Liver (tissue), 9 donors: Measurements from ENCODE around the gene SAV1. TPM values are rescaled to one million over a fixed set of nuclear protein-coding genes. Genes with fewer than 3 reads are reported as not detected.

ENCODE experiments used
- DNase-seq: peaks from one replicate; pipeline ENCODE4 v3.0.0-alpha.2; 2017; ENCODE audit warnings: low spot score
- H3K27ac ChIP-seq, 2 donors: one replicate each; pipeline ENCODE4 v1.7.0; 2013; ENCODE audit warnings: inconsistent platforms in 2 of 2, low read length in 2 of 2, control low read depth in 1 of 2, low read depth in 1 of 2, mild to moderate bottlenecking in 1 of 2
- H3K27me3 ChIP-seq, 4 donors: one replicate each; pipeline versions ENCODE4 v1.6.1 to v1.7.0; 2013; ENCODE audit warnings: low read length in 3 of 4, inconsistent platforms in 1 of 4, mild to moderate bottlenecking in 1 of 4, moderate library complexity in 1 of 4; ENCODE audit not compliant: control insufficient read depth in 4 of 4, insufficient read depth in 4 of 4
- H3K36me3 ChIP-seq, 4 donors: one replicate each; pipeline versions ENCODE4 v1.6.1 to v1.7.0; 2013; ENCODE audit warnings: low read length in 3 of 4, mild to moderate bottlenecking in 3 of 4, low read depth in 1 of 4, moderate library complexity in 1 of 4; ENCODE audit not compliant: control insufficient read depth in 4 of 4, insufficient read depth in 3 of 4
- H3K4me1 ChIP-seq, 4 donors: one replicate each; pipeline versions ENCODE4 v1.6.1 to v1.7.0; 2013; ENCODE audit warnings: low read length in 3 of 4, mild to moderate bottlenecking in 3 of 4, moderate library complexity in 1 of 4; ENCODE audit not compliant: control insufficient read depth in 4 of 4, insufficient read depth in 4 of 4
- H3K4me3 ChIP-seq, 3 donors: one replicate each; pipeline versions ENCODE4 v1.6.1 to v1.7.0; 2013; ENCODE audit warnings: low read length in 3 of 3, control low read depth in 1 of 3, low read depth in 1 of 3, mild to moderate bottlenecking in 1 of 3
- H3K9ac ChIP-seq, 2 donors: one replicate each; pipeline ENCODE4 v1.7.0; 2013; ENCODE audit warnings: low read length in 2 of 2, mild to moderate bottlenecking in 2 of 2, moderate library complexity in 2 of 2, control low read depth in 1 of 2, low read depth in 1 of 2
- H3K9me3 ChIP-seq, 4 donors: one replicate each; pipeline versions ENCODE4 v1.6.1 to v1.7.0; 2013; ENCODE audit warnings: low read length in 3 of 4; ENCODE audit not compliant: control insufficient read depth in 4 of 4
- ATF3 ChIP-seq: IDR thresholded peaks from 2 replicates; pipeline ENCODE4 v1.6.1; 2016; ENCODE audit warnings: antibody characterized with exemption
- CTCF ChIP-seq: fragments of 150-350 bp; IDR thresholded peaks from 2 replicates; pipeline ENCODE4 v1.5.1; 2017; ENCODE audit warnings: improper control_type of control experiment, low read depth, low read length; ENCODE audit not compliant: missing input control
- EGR1 ChIP-seq, 2 donors: IDR thresholded peaks; 2 replicates each; pipeline ENCODE4 v1.6.1; 2016 to 2018; ENCODE audit warnings: antibody characterized with exemption in 2 of 2, low read depth in 2 of 2
- FOXA1 ChIP-seq: IDR thresholded peaks from 2 replicates; pipeline ENCODE4 v1.6.1; 2016; ENCODE audit warnings: antibody characterized with exemption
- FOXA2 ChIP-seq: IDR thresholded peaks from 2 replicates; pipeline ENCODE4 v1.6.1; 2016; ENCODE audit warnings: antibody characterized with exemption
- GABPA ChIP-seq, 2 donors: IDR thresholded peaks in 1 of 2; conservative IDR thresholded peaks in 1 of 2; 2 replicates each; pipeline ENCODE4 v1.6.1; 2016; ENCODE audit warnings: antibody characterized with exemption in 2 of 2, mild to moderate bottlenecking in 1 of 2, moderate library complexity in 1 of 2
- HNF4A ChIP-seq, 2 donors: conservative IDR thresholded peaks; 2 replicates each; pipeline ENCODE4 v1.6.1; 2016; ENCODE audit warnings: antibody characterized with exemption in 2 of 2, mild to moderate bottlenecking in 2 of 2
- JUND ChIP-seq, 2 donors: IDR thresholded peaks; 2 replicates each; pipeline ENCODE4 v1.6.1; 2016; ENCODE audit warnings: antibody characterized with exemption in 2 of 2
- MAX ChIP-seq: IDR thresholded peaks from 2 replicates; pipeline ENCODE4 v1.6.1; 2016; ENCODE audit warnings: antibody characterized with exemption
- NR2F2 ChIP-seq: IDR thresholded peaks from 2 replicates; pipeline ENCODE4 v1.6.1; 2016; ENCODE audit warnings: antibody characterized with exemption
- RAD21 ChIP-seq, 2 donors: IDR thresholded peaks; 2 replicates each; pipeline ENCODE4 v1.6.1; 2016; ENCODE audit warnings: antibody characterized with exemption in 2 of 2, mild to moderate bottlenecking in 2 of 2
- REST ChIP-seq: IDR thresholded peaks from 2 replicates; pipeline ENCODE4 v1.6.1; 2016; ENCODE audit warnings: antibody characterized with exemption, mild to moderate bottlenecking
- RXRA ChIP-seq, 2 donors: IDR thresholded peaks; 2 replicates each; pipeline ENCODE4 v1.6.1; 2017 to 2018; ENCODE audit warnings: antibody characterized with exemption in 2 of 2, mild to moderate bottlenecking in 1 of 2
- SP1 ChIP-seq: IDR thresholded peaks from 2 replicates; pipeline ENCODE4 v1.6.1; 2018; ENCODE audit warnings: antibody characterized with exemption, mild to moderate bottlenecking
- TAF1 ChIP-seq: conservative IDR thresholded peaks from 2 replicates; pipeline ENCODE4 v1.6.1; 2016; ENCODE audit warnings: antibody characterized with exemption, mild to moderate bottlenecking
- YY1 ChIP-seq: IDR thresholded peaks from 2 replicates; pipeline ENCODE4 v1.6.1; 2016; ENCODE audit warnings: antibody characterized with exemption, mild to moderate bottlenecking
- ZBTB33 ChIP-seq: IDR thresholded peaks from 2 replicates; pipeline ENCODE4 v1.6.1; 2016; ENCODE audit warnings: antibody characterized with exemption
- WGBS: extraction: QIAGEN DNeasy Blood & Tissue Kit; methylation state at CpG from one replicate; pipeline ENCODE4 v1.1.7; 2013; 5-methylcytosine and 5-hydroxymethylcytosine counted together
- polyA plus RNA-seq, 2 donors: library from polyadenylated mRNA; stranded (reverse) in 1 of 2; unstranded in 1 of 2; fragments of 200-250 nt in 1 of 2; fragments of >200 nt in 1 of 2; fragmentation: Nextera tagmentation in 1 of 2; extraction: Ambion mirVana in 1 of 2; gene quantifications; one replicate each; pipeline versions ENCODE4 v1.2.1 to v1.2.3, GENCODE V29; 2013 to 2015
- total RNA-seq, 2 donors: library from RNA; depleted of rRNA; stranded (reverse); fragments of >200 nt; gene quantifications; one replicate each; pipeline ENCODE4 v1.2.3, GENCODE V29; 2014
- donor health status: healthy.
- donor health status: healthy.
- donor health status: healthy.
- donor health status: healthy.
- donor health status: healthy.

SAV1 gene
- total and polyA plus RNA-seq, 4 donors = 4.9 to 14.0 (median 7.9) TPM

GRCh38 chr14:50610465-50610864 is 57.6 kb downstream of the SAV1 start (continued):
- TF ChIP-seq REST (no peak), YY1 (no peak), JUND (IDR thresholded peaks at IDR 0.05) (no peak), NR2F2 (no peak), ATF3 (no peak), RAD21 (IDR thresholded peaks at IDR 0.05) (no peak), FOXA2 (no peak)

- Histone ChIP-seq H3K9ac (no peak overlapping the region), H3K27ac (no peak overlapping the region), H3K9me3 (no peaks in the 10 kb centered on the region), H3K36me3 (no peaks in the 10 kb centered on the region), H3K4me3 (no peak overlapping the region), H3K27me3 (no peaks in the 10 kb centered on the region), H3K4me1 (no peaks in the 10 kb centered on the region)
- WGBS = 57% methylated on average over 1 of the region's 1 CpG
- DNase-seq = no peak
- no peak for TF ChIP-seq HNF4A (conservative IDR thresholded peaks at IDR 0.05)
- TF ChIP-seq EGR1 (IDR thresholded peaks at IDR 0.05; ENCODE audit: low read depth in 2 of 2) = no peak
- TF ChIP-seq ATF3 = no peak
Measured at GRCh38 chr14:50608302-50608851, 59.7 kb downstream of the SAV1 start.

- TF ChIP-seq TAF1 = no peak
- no peak for TF ChIP-seq ZBTB33
- no peak for TF ChIP-seq CTCF
- no peak for TF ChIP-seq EGR1 (IDR thresholded peaks at IDR 0.05; ENCODE audit: low read depth in 2 of 2)
- TF ChIP-seq FOXA1 = no peak
- no peak for TF ChIP-seq NR2F2
- no peak for TF ChIP-seq GABPA (IDR thresholded peaks at IDR 0.05 in 1 of 2, conservative IDR thresholded peaks at IDR 0.05 in 1 of 2)
- no peak for TF ChIP-seq FOXA2
- no peak for TF ChIP-seq MAX
- TF ChIP-seq SP1 = no peak
- no peak for TF ChIP-seq RAD21 (IDR thresholded peaks at IDR 0.05)
- TF ChIP-seq ATF3 = no peak
- TF ChIP-seq YY1 = no peak
- TF ChIP-seq RXRA (IDR thresholded peaks at IDR 0.05) = no peak
- TF ChIP-seq REST = no peak
- TF ChIP-seq HNF4A (conservative IDR thresholded peaks at IDR 0.05) = no peak
- H3K9ac ChIP-seq = no peak overlapping the region
- WGBS = 92% methylated on average over 1 of the region's 1 CpG
- H3K9me3 ChIP-seq = no peaks in the 10 kb centered on the region
- DNase-seq = no peak
- H3K27ac ChIP-seq = no peak overlapping the region
- no peaks in the 10 kb centered on the region for H3K36me3 ChIP-seq
- H3K4me1 ChIP-seq = no peaks in the 10 kb centered on the region
- H3K4me3 ChIP-seq = no peak overlapping the region
- no peaks in the 10 kb centered on the region for H3K27me3 ChIP-seq
Measured at GRCh38 chr14:50607761-50608160, 60.3 kb downstream of the SAV1 start.
